ENCODE data around the gene CCDC82.
"Not testable (repeated sequence)": the region's sequence is repeated elsewhere in the genome, so short reads cannot be mapped to it uniquely, and the experiment has no call there.

Gene CCDC82

GRCh38 chr11:96389720-96390487 is at the start of gene CCDC82, which contains the start of gene JRKL:
TSS of gene CCDC82 (minus strand) at chr11:96389912. CDS start at chr11:96384747, 5,165 bp downstream.
TSS of gene JRKL (plus strand) at chr11:96390013. CDS start at chr11:96390650, 637 bp downstream.
- peak; percentile 98 for DNase-seq (ENCODE audit: low read depth in 1 of 2, low spot score in 1 of 2)

- DNase-seq (ENCODE audit: low read depth in 1 of 2, low spot score in 1 of 2) = not testable (repeated sequence)
Measured at GRCh38 chr11:96432654-96433053, 42.9 kb upstream of the CCDC82 start.

- DNase-seq (ENCODE audit: low read depth in 1 of 2, low spot score in 1 of 2) = no peak
Measured at GRCh38 chr11:96430668-96431067, 41.0 kb upstream of the CCDC82 start.

GRCh38 chr11:96424693-96425092 is 35.0 kb upstream of the CCDC82 start:
- DNase-seq (ENCODE audit: low read depth in 1 of 2, low spot score in 1 of 2) = no peak

GRCh38 chr11:96413408-96413807 is 23.7 kb upstream of the CCDC82 start:
- no peak for DNase-seq (ENCODE audit: low read depth in 1 of 2, low spot score in 1 of 2)

- DNase-seq (ENCODE audit: low read depth in 1 of 2, low spot score in 1 of 2) = no peak
Measured at GRCh38 chr11:96412761-96413381, 23.2 kb upstream of the CCDC82 start.

- DNase-seq (ENCODE audit: low read depth in 1 of 2, low spot score in 1 of 2) = not testable (repeated sequence)
Measured at GRCh38 chr11:96411412-96411811, 21.7 kb upstream of the CCDC82 start.

GRCh38 chr11:96400697-96401096 is 11.0 kb upstream of the CCDC82 start:
- DNase-seq (ENCODE audit: low read depth in 1 of 2, low spot score in 1 of 2) = no peak

GRCh38 chr11:96397863-96398262 is 8.2 kb upstream of the CCDC82 start:
- DNase-seq (ENCODE audit: low read depth in 1 of 2, low spot score in 1 of 2) = no peak

- DNase-seq (ENCODE audit: low read depth in 1 of 2, low spot score in 1 of 2) = no peak
Measured at GRCh38 chr11:96396637-96397036, 6.9 kb upstream of the CCDC82 start.

GRCh38 chr11:96394773-96395172 is 5.1 kb upstream of the CCDC82 start:
- no peak for DNase-seq (ENCODE audit: low read depth in 1 of 2, low spot score in 1 of 2)

- DNase-seq (ENCODE audit: low read depth in 1 of 2, low spot score in 1 of 2) = no peak
Measured at GRCh38 chr11:96393753-96394348, 4.1 kb upstream of the CCDC82 start.

- DNase-seq (ENCODE audit: low read depth in 1 of 2, low spot score in 1 of 2) = no peak
Measured at GRCh38 chr11:96391698-96392307, 2.1 kb upstream of the CCDC82 start.

GRCh38 chr11:96390488-96390792 is 728 bp upstream of the CCDC82 start:
- DNase-seq (ENCODE audit: low read depth in 1 of 2, low spot score in 1 of 2) = no peak

GRCh38 chr11:96388891-96389719 is 607 bp downstream of the CCDC82 start:
- no peak for DNase-seq (ENCODE audit: low read depth in 1 of 2, low spot score in 1 of 2)

GRCh38 chr11:96385187-96385586 is 4.5 kb downstream of the CCDC82 start:
- no peak for DNase-seq (ENCODE audit: low read depth in 1 of 2, low spot score in 1 of 2)

GRCh38 chr11:96384156-96384555 is 5.6 kb downstream of the CCDC82 start:
- no peak for DNase-seq (ENCODE audit: low read depth in 1 of 2, low spot score in 1 of 2)

GRCh38 chr11:96376796-96377195 is 12.9 kb downstream of the CCDC82 start:
- no peak for DNase-seq (ENCODE audit: low read depth in 1 of 2, low spot score in 1 of 2)

- DNase-seq (ENCODE audit: low read depth in 1 of 2, low spot score in 1 of 2) = no peak
Measured at GRCh38 chr11:96373826-96374225, 15.9 kb downstream of the CCDC82 start.

GRCh38 chr11:96367342-96367741 is 22.4 kb downstream of the CCDC82 start:
- no peak for DNase-seq (ENCODE audit: low read depth in 1 of 2, low spot score in 1 of 2)

GRCh38 chr11:96366024-96366423 is 23.7 kb downstream of the CCDC82 start:
- no peak for DNase-seq (ENCODE audit: low read depth in 1 of 2, low spot score in 1 of 2)
